Activated T-helper 17 cell treated with anti-CD3 and anti-CD28 coated beads, Interleukin-2, amount 50 U/mL, for 72 hours (primary cell): ENCODE measurements around the gene SIGLEC7. TPM values are rescaled to one million over a fixed set of nuclear protein-coding genes. Genes with fewer than 3 reads are reported as not detected.
A peak's percentile ranks its signal among the peaks of the same experiment; 100 is the strongest.
"Not testable (repeated sequence)": the region's sequence is repeated elsewhere in the genome, so short reads cannot be mapped to it uniquely, and the experiment has no call there.

Source experiments
- ATAC-seq: fragments of 150-1000 bp; cut with Tn5 transposase; replicated peaks from 2 replicates; pipeline ENCODE4 v1.10.0; 2021; ENCODE audit warnings: mild to moderate bottlenecking, moderate library complexity
- H3K27ac Mint-ChIP-seq: one replicate; pipeline ENCODE4 v1.8.0; 2022; ENCODE audit warnings: mixed read lengths
- H3K27me3 Mint-ChIP-seq: one replicate; pipeline ENCODE4 v1.8.0; 2022; ENCODE audit warnings: mixed read lengths
- H3K36me3 Mint-ChIP-seq: one replicate; pipeline ENCODE4 v1.8.0; 2022; ENCODE audit warnings: low read depth, mild to moderate bottlenecking, mixed read lengths
- H3K4me1 Mint-ChIP-seq: one replicate; pipeline ENCODE4 v1.8.0; 2022; ENCODE audit warnings: mixed read lengths
- H3K4me3 Mint-ChIP-seq: one replicate; pipeline ENCODE4 v1.8.0; 2022; ENCODE audit warnings: mild to moderate bottlenecking, mixed read lengths
- H3K9me3 Mint-ChIP-seq: one replicate; pipeline ENCODE4 v1.8.0; 2022; ENCODE audit warnings: mixed read lengths
- total RNA-seq, 2 donors: library from RNA; stranded (reverse); gene quantifications; one replicate each; pipeline ENCODE4 v1.2.3, GENCODE V29; 2022

SIGLEC7 gene
- total RNA-seq, 2 donors from 2014 or later, result not detected

DNA sequence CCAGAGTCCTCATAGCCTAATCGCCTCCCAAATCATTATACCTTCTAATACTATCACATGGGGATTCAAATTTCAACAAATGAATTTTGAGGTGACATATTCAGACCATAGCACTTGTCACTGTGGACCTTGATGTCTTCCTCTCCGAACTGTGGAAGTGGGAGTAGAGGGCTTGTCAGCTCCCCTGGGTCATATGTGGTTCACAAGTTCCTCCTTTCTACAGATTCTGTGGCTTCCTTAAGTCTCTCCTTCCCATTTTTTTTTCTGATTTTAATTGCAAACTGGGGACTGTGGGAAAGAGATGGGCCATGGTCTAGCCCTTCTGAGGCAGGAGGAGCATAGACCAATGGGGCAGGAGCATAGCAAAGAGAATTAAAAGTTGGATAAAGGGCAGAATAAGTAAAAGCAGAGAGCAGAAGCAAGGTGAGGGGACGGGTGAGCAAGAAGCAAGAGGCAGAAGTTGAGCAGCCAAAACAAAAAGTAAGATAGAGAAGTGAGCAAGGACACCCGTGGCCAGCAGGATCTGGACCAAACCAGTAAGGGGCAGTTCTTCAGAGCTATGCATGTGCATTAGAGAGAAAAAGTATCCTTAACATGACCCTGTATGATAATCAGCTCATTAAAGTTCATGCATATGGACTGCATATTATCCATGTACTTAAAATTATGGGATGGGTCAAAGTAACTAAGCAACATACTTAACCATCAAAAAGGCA is 2.6 kb upstream of the SIGLEC7 start:
- H3K4me1 Mint-ChIP-seq, result peaks cover 9% of the 10 kb centered on the region
- no peak overlapping the region for H3K4me3 Mint-ChIP-seq
- no peaks in the 10 kb centered on the region for H3K36me3 Mint-ChIP-seq
- no peak overlapping the region for H3K27ac Mint-ChIP-seq
- no peaks in the 10 kb centered on the region for H3K9me3 Mint-ChIP-seq
- peaks cover 7% of the 10 kb centered on the region for H3K27me3 Mint-ChIP-seq
- ATAC-seq, result no peak

DNA sequence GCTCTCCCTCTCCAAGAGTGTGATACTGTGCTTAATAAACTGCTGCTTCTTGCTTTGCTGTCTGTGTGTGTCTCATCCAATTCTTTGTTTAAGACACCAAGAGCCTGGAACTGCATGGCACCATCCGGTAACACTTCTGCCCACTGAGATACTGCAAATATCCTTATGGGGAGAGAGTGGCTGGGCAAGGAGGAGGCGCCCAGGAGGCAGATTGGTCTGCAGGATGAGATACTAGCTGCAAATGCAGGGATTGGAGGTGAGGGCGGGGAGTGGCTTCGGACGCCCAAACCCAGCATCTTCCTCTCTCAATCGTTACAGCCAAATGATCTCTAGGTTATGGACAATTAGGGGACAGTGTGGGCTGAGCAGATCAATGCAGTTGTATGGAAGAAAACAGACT is 1.7 kb upstream of the SIGLEC7 start:
- H3K36me3 Mint-ChIP-seq, result no peaks in the 10 kb centered on the region
- H3K4me1 Mint-ChIP-seq, result peaks cover 9% of the 10 kb centered on the region
- H3K27me3 Mint-ChIP-seq, result peaks cover 7% of the 10 kb centered on the region
- ATAC-seq, result no peak
- H3K9me3 Mint-ChIP-seq, result no peaks in the 10 kb centered on the region
- no peak overlapping the region for H3K4me3 Mint-ChIP-seq
- H3K27ac Mint-ChIP-seq, result no peak overlapping the region

DNA sequence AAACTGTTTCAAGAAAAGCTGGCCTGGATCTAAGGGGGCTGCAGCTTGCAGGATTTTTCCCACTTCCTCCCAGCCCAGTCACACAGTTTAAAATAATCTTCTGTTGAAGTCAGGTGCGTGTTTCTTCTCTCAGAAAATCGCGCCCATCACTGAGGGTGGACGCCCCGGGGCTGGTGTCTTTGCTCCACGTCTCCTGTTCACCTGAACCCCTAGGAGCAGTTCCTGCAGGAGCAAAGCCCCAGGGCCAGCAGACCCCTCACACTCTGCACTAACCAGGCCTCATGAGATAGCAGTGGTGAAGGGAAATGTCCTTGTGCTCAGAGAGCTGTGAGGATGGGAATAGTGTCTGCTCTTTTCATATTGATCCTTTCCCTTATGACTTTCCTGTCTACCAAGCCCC is 920 bp upstream of the SIGLEC7 start:
- Mint-ChIP-seq H3K4me1 (peaks cover 9% of the 10 kb centered on the region), H3K4me3 (no peak overlapping the region), H3K27me3 (peaks cover 7% of the 10 kb centered on the region), H3K27ac (no peak overlapping the region), H3K36me3 (no peaks in the 10 kb centered on the region), H3K9me3 (no peaks in the 10 kb centered on the region)
- ATAC-seq, result no peak

DNA sequence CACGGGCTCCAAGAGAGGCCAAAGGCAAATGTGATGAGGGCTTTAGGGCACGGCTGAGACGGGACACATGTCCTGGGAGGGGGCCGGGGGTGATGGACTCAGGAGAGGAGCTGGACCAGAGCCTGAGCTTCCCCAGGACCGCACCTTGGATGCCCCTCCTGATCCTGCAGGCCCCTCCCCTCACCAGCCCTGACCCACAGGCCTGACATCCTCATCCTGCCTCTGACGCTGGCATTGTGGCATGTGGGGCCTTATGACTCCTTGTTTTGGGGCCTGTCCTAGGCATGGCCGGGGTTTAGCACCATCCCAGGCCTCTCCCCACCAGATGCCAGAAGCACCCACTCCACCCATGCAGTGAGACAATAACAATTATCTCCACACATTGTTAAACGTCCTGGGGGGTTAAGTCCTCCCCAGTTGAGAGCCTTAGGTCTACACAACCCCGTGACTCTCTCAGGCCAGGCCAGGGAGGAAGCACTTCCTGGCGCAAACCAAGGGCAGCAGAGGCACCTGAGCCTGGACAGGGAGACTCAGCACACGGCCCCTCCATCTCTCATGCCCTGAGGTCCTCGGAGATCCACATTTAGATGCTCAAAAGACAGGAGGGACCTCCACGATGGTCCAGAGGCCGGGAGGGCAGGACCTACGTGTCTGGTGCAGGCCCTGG is 841 bp downstream of the SIGLEC7 start:
- not testable (repeated sequence) for H3K9me3 Mint-ChIP-seq, H3K27me3 Mint-ChIP-seq, H3K4me1 Mint-ChIP-seq, ATAC-seq, H3K36me3 Mint-ChIP-seq, H3K27ac Mint-ChIP-seq, H3K4me3 Mint-ChIP-seq

DNA sequence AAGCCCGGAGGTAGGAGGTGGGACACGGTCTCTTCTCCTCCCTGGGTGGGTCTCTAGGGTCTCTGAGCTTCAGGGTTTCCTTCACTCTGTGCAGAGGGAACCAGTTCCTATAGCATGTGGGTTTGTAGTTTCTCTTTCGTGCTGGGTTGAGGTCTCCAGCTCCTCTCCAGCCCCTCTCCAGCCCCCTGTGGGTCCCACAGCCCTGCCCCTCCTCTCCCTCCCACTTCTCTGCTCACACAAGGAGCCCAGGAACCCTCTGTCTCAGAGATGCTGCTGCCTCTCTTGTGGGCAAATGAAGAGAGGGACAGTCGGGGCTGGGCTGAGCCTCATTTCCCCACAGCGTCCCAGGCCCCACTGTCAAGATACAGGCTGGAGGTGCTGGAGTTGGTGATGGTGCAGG is 1.4 kb downstream of the SIGLEC7 start:
- Mint-ChIP-seq H3K4me1 (no peaks in the 10 kb centered on the region), H3K27me3 (peaks cover 7% of the 10 kb centered on the region), H3K9me3 (no peaks in the 10 kb centered on the region), H3K4me3 (no peak overlapping the region), H3K27ac (no peak overlapping the region), H3K36me3 (no peaks in the 10 kb centered on the region)
- no peak for ATAC-seq

DNA sequence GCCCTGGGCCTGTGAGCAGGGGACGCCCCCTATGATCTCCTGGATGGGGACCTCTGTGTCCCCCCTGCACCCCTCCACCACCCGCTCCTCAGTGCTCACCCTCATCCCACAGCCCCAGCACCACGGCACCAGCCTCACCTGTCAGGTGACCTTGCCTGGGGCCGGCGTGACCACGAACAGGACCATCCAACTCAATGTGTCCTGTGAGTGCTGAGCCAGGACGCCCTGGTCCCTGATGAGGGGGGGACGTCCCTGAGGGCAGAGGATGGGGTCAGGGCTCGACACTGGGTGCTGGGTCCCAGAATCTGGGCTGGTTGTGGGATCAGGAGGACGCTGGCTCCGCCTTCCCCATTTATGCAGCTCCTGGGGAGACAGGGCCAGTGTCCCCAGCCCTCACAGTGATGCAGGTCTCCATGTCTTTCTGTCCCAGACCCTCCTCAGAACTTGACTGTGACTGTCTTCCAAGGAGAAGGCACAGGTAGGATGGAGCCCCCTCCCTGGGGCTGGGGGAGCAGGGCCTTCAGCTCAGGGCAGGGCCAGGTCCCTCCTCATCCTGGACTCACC is 2.5 kb downstream of the SIGLEC7 start:
- H3K27me3 Mint-ChIP-seq, result peaks cover 3% of the 10 kb centered on the region
- no peaks in the 10 kb centered on the region for H3K9me3 Mint-ChIP-seq
- ATAC-seq, result no peak
- no peak overlapping the region for H3K27ac Mint-ChIP-seq
- H3K4me1 Mint-ChIP-seq, result no peaks in the 10 kb centered on the region
- H3K36me3 Mint-ChIP-seq, result no peaks in the 10 kb centered on the region
- H3K4me3 Mint-ChIP-seq, result no peak overlapping the region

DNA sequence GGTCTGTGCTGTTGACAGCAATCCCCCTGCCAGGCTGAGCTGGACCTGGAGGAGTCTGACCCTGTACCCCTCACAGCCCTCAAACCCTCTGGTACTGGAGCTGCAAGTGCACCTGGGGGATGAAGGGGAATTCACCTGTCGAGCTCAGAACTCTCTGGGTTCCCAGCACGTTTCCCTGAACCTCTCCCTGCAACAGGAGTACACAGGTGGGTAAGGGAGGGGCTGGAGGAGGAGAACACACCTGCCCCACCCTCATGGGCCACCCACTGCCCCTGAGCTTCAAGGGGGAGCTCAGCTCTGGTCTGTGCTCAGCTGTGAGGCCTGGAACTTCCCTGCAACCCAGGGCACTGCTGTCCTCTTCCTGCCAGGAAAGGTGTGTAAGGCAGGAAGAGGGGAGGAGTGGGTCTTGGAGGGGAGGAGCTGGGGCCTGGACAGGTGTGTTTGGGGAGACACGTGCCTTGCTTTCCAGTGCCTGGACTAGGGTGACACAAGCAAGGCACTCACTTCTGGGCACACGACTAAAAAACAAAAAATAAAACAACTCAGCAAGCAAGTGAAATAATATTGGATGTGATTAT is 3.9 kb downstream of the SIGLEC7 start:
- ATAC-seq, result no peak
- no peaks in the 10 kb centered on the region for H3K36me3 Mint-ChIP-seq
- no peak overlapping the region for H3K27ac Mint-ChIP-seq
- no peaks in the 10 kb centered on the region for H3K9me3 Mint-ChIP-seq
- no peak overlapping the region for H3K4me3 Mint-ChIP-seq
- no peaks in the 10 kb centered on the region for H3K4me1 Mint-ChIP-seq
- peaks cover 7% of the 10 kb centered on the region for H3K27me3 Mint-ChIP-seq

DNA sequence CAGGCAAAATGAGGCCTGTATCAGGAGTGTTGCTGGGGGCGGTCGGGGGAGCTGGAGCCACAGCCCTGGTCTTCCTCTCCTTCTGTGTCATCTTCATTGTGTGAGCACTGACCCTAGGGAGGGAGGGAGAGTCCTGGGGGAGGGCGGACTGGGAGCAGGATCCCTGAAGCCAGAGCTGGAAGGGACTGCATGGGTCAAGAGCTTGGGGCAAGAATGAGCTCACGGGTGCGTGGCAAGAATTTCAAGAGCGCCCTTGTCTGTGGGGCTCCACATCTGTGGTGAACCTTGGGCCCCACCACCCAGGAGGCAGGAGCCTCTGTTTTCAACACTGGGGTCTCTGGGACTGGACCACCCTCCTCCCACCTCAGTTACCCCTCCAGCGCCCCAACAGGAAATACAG is 4.7 kb downstream of the SIGLEC7 start:
- Mint-ChIP-seq H3K4me1 (no peaks in the 10 kb centered on the region), H3K9me3 (no peaks in the 10 kb centered on the region), H3K4me3 (no peak overlapping the region), H3K27ac (no peak overlapping the region), H3K36me3 (no peaks in the 10 kb centered on the region), H3K27me3 (peaks cover 8% of the 10 kb centered on the region)
- no peak for ATAC-seq

DNA sequence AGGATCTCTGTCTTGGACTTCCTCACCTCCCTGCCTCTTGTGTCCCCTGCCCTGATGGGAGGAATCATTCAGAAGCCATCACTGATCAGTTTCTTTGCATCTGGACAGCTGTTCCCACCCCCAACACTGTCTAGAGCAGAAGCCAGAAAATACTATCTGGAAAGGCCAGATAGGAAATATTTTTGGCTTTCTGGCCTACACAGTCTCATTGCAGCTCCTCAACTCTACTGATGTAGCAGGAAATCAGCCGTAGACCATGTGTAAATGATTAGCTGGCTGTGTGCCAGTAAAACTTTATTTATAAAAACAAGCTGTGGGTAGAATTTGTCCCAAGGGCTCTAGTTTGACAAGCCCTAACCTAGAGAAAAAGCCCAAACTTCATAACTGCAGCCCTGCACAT is 5.6 kb downstream of the SIGLEC7 start:
- no peak overlapping the region for H3K27ac Mint-ChIP-seq
- H3K4me3 Mint-ChIP-seq, result no peak overlapping the region
- H3K27me3 Mint-ChIP-seq, result peaks cover 11% of the 10 kb centered on the region
- no peaks in the 10 kb centered on the region for H3K9me3 Mint-ChIP-seq
- H3K4me1 Mint-ChIP-seq, result no peaks in the 10 kb centered on the region
- ATAC-seq, result no peak
- H3K36me3 Mint-ChIP-seq, result no peaks in the 10 kb centered on the region

DNA sequence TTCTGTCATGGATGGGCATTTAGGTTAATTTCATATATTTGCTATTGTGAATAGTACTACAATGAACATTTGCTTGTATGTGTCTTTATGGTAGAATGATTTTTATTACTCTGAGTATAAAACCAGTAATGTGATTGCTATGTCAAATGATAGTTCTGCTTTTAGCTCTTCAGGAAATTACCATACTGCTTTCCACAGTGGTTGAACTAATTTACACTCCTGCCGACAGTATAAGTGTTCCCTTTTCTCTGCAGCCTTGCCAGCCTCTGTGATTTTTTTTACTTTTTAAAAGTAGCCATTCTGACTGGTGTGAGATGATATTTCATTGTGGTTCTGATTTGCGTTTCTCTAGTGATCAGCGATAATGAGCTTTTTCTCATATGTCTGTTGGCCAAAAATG is 6.5 kb downstream of the SIGLEC7 start:
- Mint-ChIP-seq H3K27ac (no peak overlapping the region), H3K9me3 (no peaks in the 10 kb centered on the region), H3K36me3 (no peaks in the 10 kb centered on the region), H3K27me3 (peaks cover 15% of the 10 kb centered on the region), H3K4me1 (no peaks in the 10 kb centered on the region), H3K4me3 (no peak overlapping the region)
- no peak for ATAC-seq

DNA sequence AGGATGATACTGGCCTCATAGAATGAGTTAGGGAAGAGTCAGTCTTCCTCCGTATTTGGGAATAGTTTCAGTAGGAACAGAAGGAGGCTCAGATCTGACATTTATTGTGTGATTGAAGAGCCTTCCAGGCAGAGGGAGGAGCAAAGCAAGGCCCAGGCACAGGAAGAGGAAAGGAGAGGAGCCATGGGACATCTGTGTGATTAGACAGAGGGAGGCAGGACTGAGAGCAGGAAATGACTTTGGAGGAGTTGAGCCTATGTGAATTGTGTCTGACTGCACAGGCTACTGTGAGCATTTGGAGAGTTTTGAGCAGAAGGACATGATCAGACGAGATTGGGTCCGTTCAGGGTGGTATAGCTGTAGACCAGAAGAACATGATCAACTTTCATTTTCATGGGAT is 8.5 kb downstream of the SIGLEC7 start:
- no peaks in the 10 kb centered on the region for H3K9me3 Mint-ChIP-seq
- no peaks in the 10 kb centered on the region for H3K36me3 Mint-ChIP-seq
- H3K27ac Mint-ChIP-seq, result no peak overlapping the region
- peaks cover 11% of the 10 kb centered on the region for H3K27me3 Mint-ChIP-seq
- H3K4me1 Mint-ChIP-seq, result no peaks in the 10 kb centered on the region
- H3K4me3 Mint-ChIP-seq, result no peak overlapping the region
- no peak for ATAC-seq

DNA sequence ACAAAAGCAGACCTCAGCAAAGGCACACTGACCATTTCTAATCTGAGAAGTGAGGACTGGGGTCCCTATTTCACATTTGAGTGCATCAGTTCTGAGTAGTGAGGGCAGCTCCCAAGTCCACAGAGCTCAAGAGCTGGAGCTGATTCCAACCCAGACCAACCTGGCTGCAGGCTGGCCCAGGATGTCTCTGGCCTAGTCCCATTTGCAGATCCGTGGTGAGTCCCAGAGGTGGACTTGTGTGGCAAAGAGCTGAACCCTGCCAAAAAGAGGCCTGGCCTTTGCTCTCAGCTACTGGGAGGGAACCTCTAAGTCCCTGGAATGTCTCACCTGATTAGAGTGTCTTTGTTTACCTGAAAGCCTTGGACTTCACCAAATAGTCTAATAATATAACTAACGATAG is 14.6 kb downstream of the SIGLEC7 start:
- ATAC-seq, result no peak
- H3K27me3 Mint-ChIP-seq, result peaks cover 10% of the 10 kb centered on the region
- H3K4me3 Mint-ChIP-seq, result no peak overlapping the region
- H3K4me1 Mint-ChIP-seq, result peaks cover 8% of the 10 kb centered on the region
- H3K9me3 Mint-ChIP-seq, result no peaks in the 10 kb centered on the region
- H3K36me3 Mint-ChIP-seq, result no peaks in the 10 kb centered on the region
- no peak overlapping the region for H3K27ac Mint-ChIP-seq

DNA sequence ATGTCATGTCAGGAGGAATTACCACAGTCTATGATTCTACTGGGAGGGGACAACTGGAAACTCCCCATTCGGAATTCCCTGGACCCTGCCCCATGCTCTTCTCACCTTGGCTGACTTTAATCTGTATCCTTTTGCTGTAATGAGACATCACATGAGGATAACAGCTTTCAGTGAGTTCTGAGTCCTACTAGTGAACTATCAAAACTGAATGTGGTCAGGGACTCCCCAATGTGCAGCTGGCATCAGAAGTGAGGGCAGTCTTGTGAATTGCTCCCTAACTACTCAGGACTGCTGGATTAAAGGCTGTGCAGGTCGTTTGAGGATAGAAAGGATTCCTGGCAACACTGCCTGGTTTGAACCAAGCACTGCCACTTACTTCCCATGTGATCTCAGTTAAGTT is 15.2 kb downstream of the SIGLEC7 start:
- no peak overlapping the region for H3K4me3 Mint-ChIP-seq
- H3K4me1 Mint-ChIP-seq, result peaks cover 8% of the 10 kb centered on the region
- peaks cover 10% of the 10 kb centered on the region for H3K27me3 Mint-ChIP-seq
- no peaks in the 10 kb centered on the region for H3K9me3 Mint-ChIP-seq
- no peaks in the 10 kb centered on the region for H3K36me3 Mint-ChIP-seq
- peak; percentile 38 for ATAC-seq
- H3K27ac Mint-ChIP-seq, result no peak overlapping the region

DNA sequence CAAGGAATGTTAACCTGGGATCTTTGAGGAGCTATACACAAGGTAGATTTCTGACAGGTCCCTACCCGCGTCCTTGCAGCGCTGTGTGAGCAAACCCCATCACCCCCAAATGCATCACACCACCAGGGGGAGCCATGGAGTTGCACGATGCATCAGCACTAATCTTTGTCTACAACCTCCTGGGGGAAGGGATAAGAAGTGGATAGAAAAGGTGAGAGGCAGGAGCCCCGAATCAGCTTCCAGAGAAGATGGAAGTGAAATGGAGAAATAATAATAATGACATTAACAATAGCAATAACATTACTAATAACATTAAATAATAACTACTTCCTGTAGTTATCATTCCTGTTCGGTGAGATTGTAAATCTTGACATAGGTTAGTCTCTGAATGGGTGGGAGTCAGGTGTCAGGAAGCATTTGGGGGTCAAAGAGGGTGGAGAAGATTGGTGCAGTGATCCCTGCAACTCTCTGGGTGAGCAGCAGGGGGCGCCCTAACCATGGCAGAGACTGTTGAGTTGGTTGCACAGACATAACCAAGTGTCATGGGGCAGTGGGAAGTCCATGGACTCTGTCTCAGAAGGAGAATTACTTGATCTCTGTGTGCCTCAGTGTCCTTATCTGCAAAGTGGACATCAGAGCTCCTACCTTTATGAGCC is 16.5 kb downstream of the SIGLEC7 start:
- Mint-ChIP-seq H3K27ac (no peak overlapping the region), H3K4me3 (no peak overlapping the region), H3K36me3 (no peaks in the 10 kb centered on the region), H3K27me3 (peaks cover 3% of the 10 kb centered on the region), H3K9me3 (no peaks in the 10 kb centered on the region), H3K4me1 (peaks cover 8% of the 10 kb centered on the region)
- peak; percentile 74 for ATAC-seq

DNA sequence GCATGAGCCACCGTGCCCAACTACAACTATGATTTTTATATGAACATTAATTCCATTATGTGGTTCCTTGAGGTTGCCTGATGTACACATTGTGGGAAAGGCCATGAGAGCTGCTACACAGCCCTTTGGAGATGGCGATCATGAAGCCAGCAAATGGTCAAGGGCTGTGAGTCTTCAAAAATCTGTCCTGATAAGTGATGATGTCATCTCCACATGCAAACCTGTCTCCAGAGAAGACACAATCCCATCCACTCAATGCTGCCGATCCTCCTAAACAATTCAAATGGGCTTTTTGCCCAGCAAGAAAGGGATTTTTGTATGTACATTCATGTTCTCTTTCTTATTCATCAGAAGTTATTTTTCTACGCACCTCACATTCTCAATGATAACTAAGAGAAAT is 17.6 kb downstream of the SIGLEC7 start:
- Mint-ChIP-seq H3K36me3 (no peaks in the 10 kb centered on the region), H3K4me3 (no peak overlapping the region), H3K27me3 (peaks cover 3% of the 10 kb centered on the region), H3K9me3 (no peaks in the 10 kb centered on the region), H3K4me1 (peaks cover 8% of the 10 kb centered on the region), H3K27ac (no peak overlapping the region)
- no peak for ATAC-seq
